Activated CD8-positive, alpha-beta memory T cell treated with anti-CD3 and anti-CD28 coated beads, Interleukin-2, amount 50 U/mL, for 4 hours (primary cell): ENCODE measurements around the gene ZNF652.
A peak's percentile ranks its signal among the peaks of the same experiment; 100 is the strongest.
"Not testable (repeated sequence)": the region's sequence is repeated elsewhere in the genome, so short reads cannot be mapped to it uniquely, and the experiment has no call there.

Source experiments
- DNase-seq: peaks from one replicate; pipeline ENCODE4 v3.0.0-alpha.2; 2020

The ZNF652 gene

DNA sequence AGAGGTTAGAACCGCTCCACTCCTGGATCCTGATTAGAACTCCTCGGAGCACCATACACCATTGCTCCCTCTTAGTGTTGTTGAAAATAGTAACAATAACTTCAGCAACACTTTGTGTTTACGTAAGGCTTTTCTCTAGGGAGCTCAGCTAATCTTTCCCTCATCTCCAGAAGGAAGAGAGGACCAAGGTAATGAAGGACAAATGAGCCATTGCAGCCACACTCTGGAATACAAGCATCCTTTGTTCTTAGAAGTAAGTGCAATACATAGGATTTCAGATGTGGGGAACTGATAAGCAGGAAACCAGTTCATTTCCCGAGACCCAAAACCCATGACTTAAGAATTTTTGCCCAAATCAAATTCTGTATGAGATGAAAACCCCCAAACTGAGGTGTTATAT is 22.9 kb upstream of the ZNF652 start:
- no peak for DNase-seq

DNA sequence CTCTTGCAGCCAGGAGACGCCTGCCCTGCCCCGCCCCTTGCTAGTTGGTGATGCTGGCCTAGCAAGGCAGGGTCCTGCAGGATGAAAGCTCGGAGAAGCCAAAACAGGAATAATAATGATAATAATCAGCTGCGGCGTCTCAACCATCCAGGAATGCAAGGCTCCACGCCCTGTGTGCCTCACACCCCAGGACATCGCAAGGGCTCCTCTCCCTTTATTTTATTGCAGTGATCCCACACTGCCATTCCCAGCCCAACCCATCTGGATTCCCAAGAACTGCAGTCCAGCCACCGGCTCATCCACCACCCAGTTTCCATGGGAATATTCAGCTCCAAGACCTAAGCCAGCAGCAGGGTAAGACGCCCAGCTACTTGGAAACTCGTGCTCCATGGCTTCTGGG is 21.0 kb upstream of the ZNF652 start:
- no peak for DNase-seq

DNA sequence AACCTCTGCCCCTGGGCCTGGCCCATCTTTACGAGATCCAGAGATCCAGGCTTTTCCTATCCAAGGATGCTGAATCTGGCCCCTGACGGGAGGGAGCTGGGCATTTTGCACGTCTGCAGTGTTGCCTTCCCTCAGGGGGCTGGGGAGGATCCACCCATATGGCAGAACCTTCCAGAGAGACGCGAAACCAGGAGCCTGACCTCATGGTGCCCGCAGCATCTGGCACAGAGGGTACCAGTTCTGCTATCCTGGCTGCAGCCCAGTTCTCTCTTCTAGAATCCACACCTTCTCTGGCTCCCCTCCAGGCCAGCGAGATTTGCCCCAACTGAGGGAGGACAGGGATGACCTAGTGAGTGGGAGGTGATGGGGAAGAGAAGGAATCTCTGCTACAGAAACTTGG is 20.5 kb upstream of the ZNF652 start:
- DNase-seq, result no peak

DNA sequence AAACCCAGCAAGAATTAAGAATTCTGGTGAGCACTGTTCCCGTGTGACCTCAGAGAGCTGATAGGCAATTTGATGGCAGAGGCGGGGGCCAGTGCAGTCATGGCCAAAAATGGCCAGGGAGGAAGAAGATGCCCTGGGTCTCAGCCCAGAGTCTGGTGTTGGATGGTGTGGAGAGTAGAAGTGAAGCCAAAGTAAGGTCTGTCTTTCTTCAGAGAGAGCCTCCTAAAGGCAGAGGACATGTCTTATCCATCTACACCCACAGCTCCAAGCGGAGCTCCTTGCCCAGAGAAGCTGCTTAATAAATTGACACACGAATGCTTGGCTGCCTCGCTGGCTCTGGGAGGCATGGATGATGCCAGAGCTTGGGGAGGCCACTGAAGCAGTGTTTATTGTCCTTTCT is 19.7 kb upstream of the ZNF652 start:
- no peak for DNase-seq

DNA sequence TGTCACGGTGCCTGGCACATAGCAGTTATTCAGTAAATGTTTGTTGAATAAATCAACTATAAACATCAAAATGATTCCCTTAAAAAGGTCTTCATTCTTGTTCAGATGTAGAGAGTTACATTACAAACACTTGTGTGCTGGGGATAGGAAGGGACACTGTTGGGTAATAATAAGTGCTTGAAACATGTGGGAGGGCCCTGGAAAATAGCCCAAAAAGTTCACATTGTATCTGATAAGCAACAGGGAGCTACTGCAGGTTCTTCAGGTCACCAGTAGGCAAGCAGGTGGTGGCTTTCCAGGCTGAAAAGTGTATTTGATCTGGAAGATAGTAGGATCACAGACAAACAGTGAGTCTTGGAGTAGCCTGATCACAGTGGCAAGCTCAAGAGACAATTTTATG is 19.0 kb upstream of the ZNF652 start:
- no peak for DNase-seq

DNA sequence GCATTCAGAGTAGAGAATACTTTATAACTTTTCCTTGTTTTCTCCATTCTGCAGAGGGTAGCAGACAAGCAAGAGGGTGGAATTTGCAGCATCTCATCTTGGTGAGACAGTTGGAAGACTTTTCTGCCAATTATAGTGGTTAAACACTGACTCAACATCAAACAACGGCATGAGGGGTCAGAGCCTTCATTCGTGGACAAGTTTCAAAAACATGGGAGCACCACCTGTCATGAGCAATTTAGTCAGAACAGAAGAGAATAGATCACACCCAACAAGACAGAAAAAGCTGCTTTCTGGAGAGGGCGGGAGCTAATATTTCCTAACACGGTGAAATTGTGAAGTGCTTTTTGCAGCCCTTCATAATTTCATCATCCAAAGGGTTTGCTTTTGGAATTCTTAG is 17.9 kb upstream of the ZNF652 start:
- DNase-seq, result no peak

DNA sequence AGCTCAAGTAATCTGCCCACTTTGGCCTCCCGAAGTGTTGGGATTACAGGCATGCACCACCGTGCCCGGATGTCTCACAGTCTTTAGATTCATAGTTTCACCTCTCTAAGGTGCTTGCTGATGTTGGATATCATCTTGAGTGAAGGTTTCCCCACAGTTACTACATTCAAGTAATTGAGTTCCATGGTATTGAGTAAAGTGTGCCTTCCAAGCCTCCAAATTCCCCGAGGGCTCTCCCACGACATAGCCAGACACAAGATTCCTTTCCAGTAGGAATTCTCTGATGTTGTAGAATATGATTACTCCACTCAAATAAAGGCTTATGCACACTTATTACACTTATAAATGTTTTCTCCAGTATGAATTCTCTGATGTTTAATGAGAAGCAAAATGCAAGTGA is 16.3 kb upstream of the ZNF652 start:
- DNase-seq, result no peak

DNA sequence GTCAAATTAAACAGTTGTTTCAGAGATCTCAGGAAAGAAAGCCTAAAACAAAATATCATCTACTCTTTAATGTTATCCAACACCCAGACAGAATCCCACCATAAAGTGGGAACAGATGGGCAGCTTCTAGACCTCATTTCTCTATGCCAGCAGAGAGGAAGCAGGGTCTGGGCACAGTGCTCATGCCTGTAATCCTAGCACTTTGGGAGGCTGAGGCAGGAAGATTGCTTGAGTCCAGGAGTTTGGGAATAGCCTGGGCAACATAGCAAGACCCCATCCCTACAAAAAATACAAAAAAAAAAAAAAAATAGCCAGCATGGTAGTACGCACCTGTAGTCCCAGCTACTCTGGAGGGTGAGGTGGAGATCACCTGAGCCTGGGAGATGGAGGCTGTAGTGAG is 13.5 kb upstream of the ZNF652 start:
- no peak for DNase-seq

DNA sequence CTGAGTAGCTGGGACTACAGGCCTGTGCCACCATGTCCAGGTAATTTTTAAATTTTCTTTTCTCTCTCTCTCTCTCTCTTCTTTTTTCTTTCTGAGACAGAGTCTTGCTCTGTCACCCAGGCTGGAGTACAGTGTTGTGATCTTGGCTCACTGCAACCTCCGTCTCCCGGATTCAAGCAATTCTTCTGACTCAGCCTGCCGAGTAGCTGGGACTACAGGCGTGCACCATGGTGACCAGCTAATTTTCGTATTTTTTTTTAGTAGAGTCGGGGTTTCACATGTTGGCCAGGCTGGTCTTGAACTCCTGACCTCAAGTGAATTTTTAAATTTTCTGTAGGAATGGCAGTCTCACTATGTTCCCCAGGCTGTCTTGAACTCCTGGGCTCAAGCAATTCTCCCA is 11.1 kb upstream of the ZNF652 start:
- DNase-seq, result no peak

DNA sequence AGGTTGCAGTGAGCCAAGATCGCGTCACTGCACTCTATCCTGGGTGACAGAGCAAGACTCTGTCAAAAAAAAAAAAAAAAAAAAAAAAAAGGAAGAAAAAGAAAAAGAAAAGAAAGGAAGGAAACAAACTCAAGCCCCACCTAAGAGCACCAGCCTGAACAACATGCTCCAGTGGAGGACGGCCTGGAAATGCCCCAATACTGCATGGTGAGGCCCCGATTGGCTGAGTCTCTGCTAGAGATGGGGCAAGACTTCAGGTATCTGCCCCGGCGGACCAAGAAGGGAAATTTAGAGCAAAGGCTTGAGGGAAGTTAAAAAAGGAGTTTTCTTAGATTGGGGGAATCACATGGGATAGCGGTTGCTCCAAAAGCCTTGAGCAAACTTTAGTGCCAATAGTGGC is 10.4 kb upstream of the ZNF652 start:
- DNase-seq, result no peak

DNA sequence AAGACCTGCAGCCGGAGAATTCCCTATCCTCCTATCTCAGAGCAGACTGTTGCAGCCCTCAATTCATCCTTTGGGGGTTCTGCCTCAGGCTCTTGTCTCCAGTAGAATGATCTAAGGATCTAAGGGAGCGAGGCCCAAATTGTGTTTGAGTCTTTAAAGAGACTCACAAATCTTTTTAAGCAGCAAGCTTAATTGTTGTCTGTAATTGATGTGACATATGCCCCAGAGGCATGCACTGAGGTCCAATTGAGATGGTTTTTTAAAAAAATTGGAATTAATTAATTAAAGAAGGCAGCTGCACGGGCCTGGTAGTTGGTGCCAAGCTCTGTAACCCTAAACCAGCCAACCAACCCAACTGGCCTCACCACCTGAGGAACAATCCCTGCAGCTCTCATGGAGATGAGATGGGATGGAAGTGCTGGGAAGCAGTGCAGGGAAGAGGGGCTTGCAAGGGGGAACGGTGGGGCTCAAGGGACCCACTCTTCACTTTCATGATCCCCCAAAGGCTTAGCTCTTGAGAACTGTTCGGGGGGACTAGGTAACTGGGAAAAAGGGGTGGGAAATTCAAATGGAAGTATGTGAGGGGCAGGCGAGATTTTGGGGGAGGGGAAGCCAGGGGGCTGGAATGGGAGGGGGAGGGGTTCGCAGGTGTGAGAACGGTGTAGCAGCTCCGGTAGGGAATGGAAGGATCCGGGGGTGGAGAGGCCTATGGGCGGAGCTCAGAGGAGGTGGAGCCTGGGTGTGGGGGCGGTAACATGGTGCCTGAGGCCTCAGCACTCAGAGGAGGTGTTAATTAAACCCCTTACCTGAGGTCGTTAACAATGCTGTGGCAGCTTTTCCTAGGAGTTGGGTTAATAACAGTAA is 9.2 kb upstream of the ZNF652 start:
- no peak for DNase-seq

DNA sequence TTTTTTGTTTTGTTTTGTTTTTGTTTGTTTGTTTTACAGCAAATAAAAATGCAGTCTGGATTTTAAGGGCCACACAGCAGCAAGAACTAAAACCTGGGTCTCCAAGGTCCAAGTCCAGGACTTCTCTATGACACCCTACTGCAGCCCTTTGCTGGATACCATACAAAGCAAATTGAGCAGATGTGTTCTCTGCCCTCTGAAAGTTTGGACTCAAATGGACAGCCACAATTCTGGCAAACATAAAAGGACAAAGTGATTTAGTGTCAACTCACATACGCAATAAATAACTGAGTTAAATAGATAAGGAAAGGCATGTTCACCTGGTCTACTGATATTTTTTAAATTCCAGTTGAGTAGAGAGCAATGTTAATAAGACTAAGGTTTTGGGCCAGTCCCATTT is 7.7 kb upstream of the ZNF652 start:
- no peak for DNase-seq

DNA sequence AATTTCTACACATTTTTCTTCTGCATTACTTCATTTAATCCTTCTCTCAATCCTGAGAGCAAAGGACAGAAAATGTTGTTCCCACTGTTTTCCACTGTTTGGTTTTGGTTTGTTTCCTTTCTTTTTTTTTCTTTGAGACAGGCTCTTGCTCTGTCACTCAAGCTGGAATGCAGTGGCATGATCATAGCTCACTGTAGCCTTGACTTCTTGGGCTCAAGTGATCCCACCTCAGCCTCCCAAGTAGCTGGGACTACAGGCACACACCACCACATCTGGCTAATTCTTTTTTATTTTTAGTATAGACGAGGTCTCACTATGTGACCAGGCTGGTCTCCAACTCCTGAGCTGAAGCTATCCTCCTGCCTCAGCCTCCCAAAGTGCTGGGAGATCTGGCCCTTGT is 7.0 kb upstream of the ZNF652 start:
- DNase-seq, result no peak

DNA sequence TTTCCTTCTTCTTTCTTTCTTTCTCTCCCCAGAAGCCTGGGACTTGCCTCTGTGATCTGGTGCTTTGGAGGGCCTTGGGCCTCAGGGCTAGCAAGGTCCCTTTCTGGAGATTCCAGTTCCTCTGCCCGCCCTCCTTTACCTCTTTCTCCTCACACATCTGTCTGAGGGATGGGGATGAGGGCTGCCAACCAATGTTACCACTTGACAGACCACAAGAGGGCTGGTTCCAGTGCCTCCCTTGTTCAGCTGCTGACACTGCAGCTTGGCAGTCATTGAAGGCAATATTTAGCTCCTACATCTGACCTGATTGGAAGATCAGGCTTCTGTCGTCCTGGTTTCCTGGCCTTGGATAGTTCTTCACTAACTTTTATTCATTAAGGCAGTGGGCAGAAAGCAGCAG is 3.6 kb upstream of the ZNF652 start:
- peak; percentile 27 for DNase-seq

DNA sequence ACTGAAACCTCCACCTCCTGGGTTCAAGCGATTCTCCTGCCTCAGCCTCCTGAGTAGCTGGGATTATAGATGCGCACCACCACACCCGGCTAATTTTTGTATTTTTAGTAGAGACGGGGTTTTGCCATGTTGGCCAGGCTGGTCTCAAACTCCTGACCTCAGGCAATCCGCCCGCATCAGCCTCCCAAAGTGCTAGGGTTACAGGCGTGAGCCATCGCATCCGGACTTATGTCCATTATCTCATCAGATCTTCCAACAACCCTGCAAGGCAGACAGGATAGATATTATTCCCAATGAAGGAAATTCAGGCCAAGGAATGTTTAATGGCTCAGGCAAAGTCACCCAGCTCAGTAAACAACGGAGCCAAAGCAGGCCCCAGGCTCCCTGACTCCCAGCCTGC is 3.1 kb upstream of the ZNF652 start:
- not testable (repeated sequence) for DNase-seq

DNA sequence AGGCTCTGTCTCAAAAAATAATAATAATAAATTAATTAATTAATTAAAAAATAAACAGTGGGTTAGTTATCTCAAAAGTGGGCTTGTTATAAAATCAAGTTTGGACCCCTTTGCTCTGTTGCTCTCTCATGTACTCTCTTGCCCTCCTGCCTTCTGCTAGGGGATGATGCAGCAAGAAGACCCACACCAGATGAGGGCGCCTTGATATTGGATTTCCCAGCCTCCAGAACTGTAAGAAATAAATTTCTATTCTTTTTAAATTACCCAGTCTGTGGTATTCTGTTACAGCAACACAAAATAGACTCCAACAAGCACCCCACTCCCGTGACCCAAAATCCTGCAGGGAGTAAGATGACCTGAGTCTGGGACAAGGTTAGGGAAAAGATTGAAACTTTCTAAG is 2.1 kb upstream of the ZNF652 start:
- no peak for DNase-seq

DNA sequence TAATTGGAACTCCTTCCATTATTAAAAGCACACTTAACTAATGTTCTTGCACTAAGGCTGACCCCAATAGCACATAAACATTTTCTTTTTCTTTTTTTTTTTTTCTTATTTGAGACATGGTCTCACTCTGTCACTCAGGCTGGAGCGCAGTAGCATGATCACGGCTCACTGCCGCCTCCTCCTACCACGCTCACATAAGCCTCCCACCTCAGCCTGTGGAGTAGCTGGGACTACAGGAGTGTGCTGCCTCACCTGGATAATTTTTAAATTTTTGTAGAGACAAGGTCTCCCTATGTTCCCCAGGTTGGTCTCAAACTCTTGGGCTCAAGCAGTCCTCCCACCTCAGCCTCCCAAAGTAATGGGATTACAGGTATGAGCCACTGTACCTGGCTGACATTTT is 1.2 kb upstream of the ZNF652 start:
- no peak for DNase-seq

DNA sequence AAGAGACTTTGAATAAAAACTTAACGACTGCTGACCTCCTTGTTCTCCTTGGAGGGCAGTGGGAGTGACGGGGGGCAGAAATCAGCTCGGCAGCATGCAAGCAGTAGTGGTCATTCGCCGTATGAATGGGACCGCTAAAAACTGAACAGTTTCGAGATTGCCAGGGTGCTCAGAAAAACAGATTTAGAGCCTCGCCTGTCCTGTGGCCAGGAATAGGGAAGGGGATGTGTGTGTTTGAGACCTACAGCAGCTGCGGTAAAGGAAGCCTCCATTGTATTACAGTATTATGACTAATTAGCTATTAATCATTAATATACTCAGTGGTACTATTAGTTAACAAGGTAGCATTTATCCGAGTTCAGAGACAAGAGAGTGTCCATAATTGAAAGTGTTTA is 670 bp upstream of the ZNF652 start:
- no peak for DNase-seq

DNA sequence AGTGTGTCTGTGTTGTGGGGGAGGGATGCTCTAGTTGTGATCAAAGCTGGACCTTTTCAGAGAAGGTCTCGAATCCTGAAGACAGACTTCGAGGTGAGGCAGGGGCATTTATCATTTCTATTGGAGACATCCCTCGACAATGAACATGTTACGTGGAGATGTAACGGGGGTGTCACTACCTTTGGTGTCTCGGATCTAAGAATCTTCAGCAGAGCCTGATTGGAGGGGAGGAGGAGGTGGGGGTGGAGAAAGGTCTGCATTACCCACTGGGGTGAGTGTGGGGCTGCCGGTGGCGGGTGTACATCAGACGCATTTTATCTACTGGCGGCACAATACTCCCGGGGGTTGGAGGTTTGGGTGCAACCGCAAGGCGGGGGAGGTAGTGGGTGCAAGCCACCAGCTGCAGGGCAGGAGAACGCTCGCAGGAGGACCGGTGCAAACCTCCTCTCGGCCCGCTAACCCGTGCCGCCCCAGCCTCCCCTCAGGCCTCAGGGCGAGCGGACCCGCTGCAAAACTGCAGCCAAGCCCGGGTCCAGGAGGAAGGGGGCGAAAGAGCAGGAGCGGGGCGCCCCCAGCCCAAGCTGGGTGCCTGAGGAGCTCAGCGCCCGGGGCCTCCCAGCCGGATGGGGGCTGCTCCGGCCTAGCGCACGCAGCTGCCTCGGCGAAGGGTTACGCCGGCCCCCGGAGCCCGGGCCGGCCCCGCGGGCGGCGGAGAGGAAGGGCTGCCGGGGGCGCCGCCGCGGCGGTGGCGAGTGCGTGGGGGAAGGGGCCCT is 735 bp downstream of the ZNF652 start:
- peak; percentile 79 for DNase-seq

DNA sequence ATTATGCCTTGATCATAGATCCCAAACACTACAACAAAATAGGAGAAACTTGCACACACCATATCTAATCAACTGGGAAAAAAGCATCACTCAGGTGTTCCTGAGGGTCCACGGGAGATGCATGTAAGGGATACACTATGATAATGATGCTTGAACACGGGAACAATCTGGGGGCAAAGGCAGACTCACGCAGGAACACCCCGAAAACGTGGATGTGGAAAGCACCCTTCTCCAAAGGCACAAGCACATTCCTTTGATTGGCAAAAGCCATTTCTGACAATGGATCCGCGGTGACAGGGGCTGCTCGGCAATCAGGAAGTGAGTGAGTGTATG is 1.3 kb downstream of the ZNF652 start:
- DNase-seq, result no peak

DNA sequence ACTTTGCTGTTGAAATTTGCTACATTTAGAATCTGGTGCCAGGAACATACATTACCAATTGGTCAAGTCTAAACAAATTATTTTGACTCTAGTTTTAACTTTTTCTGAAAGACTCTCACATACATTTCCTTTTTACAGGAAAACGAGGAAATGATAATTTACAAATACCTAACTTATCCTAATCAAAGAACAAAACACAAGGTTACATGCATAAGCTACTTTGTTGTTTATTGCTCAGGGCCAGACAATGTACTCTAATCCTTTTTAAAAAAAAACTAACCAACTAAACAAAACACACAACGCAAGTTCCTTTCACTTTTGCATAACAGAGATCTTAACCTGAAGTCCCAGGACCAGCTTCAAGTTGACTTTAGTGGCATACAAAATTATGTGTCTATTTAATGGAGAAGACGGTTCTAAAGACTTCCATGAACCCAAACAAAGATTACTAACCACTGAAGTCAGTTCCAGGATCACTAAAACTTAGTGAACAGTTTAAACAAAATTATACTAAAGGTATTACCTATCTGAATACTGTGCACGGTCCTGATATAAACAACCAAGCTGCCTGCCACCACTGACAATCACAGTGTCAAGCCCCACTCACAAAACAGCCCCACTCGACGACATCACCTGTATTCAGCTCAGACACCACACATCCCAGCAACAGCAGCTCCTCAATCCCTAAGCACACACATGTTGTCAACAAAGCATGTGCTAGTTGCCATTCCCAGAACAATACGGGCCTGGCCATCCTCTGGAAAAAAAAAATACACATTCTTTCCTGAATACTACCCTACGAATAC is 1.9 kb downstream of the ZNF652 start:
- DNase-seq, result no peak

DNA sequence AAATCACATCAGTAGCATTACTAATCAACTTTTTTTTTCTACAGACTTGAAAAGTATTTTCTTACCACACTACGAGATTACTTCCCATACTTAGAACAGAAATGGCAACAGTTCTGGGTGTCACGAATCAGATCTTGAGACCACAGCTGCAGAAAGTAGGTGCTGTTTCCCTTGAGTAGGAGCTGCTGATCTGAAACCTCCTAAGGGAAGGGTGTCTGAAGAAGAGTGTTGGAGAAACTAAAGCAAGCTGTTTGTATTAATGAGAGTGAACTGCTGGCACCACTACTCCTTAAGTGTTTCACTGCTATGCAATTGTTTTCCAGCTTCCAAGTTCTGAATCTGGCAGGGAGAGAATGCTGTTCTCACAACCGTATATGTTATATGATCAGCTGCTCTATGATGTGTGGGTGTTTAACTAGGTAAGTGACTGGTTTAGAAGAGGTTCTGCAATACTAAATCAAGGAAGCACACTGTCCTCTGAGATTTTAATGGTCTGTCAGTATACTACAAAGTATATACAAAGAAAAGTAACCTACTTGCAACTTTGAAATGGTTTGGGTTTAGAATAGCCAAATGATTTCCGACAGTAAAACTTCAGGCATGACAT is 3.3 kb downstream of the ZNF652 start:
- DNase-seq, result no peak

DNA sequence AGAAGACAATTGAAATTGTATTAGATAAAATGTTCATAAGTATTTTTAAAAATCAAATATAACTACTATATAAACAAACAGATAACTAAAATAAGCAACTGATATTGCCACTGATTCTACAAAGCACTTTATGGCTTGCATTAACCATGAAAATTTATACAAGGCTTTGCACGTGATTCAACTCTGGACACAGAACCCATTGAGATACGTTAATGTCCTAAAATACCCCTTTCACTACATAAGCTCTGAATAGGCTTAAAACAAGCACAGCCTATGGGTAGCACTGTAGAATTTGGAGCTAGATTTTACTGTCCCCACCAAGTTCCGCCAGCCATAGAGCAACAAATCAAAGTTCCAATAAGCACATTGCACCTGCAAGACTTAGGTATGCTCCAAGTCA is 4.5 kb downstream of the ZNF652 start:
- no peak for DNase-seq
